H9 (cell line): ENCODE results near the gene TECPR2. TPM values are rescaled to one million over a fixed set of nuclear protein-coding genes. Genes with fewer than 3 reads are reported as not detected.

ENCODE experiments used
- DNase-seq: peaks from one replicate; pipeline ENCODE4 v3.0.0-alpha.2; 2017
- H2AFZ ChIP-seq: one replicate; pipeline ENCODE4 v1.6.1; 2013; ENCODE audit warnings: mild to moderate bottlenecking, low read length, control low read depth, moderate library complexity
- H2AK5ac ChIP-seq: 2 replicates; pipeline ENCODE4 v1.6.1; 2013; ENCODE audit warnings: low read length, control low read depth, mixed read lengths; ENCODE audit not compliant: insufficient read length
- H2BK120ac ChIP-seq: one replicate; pipeline ENCODE4 v1.6.1; 2013; ENCODE audit warnings: low read depth, mild to moderate bottlenecking, low read length, control low read depth, inconsistent platforms; ENCODE audit not compliant: poor library complexity, severe bottlenecking
- H2BK12ac ChIP-seq: 2 replicates; pipeline ENCODE4 v1.6.1; 2013; ENCODE audit warnings: low read length, control low read depth, mixed read lengths, low read depth; ENCODE audit not compliant: insufficient read length
- H2BK15ac ChIP-seq: 2 replicates; pipeline ENCODE4 v1.6.1; 2013; ENCODE audit warnings: low read depth, low read length, control low read depth
- H2BK20ac ChIP-seq: one replicate; pipeline ENCODE4 v1.6.1; 2013; ENCODE audit warnings: low read depth, mild to moderate bottlenecking, low read length, control low read depth, inconsistent platforms; ENCODE audit not compliant: poor library complexity, severe bottlenecking
- H2BK5ac ChIP-seq: 2 replicates; pipeline ENCODE4 v1.6.1; 2013; ENCODE audit warnings: low read length, control low read depth, mixed read lengths; ENCODE audit not compliant: insufficient read length
- H3K14ac ChIP-seq: 2 replicates; pipeline ENCODE4 v1.6.1; 2013; ENCODE audit warnings: low read length, control low read depth; ENCODE audit not compliant: insufficient read depth
- H3K18ac ChIP-seq: 2 replicates; pipeline ENCODE4 v1.6.1; 2013; ENCODE audit warnings: low read depth, mild to moderate bottlenecking, mixed read lengths, low read length, control low read depth; ENCODE audit not compliant: insufficient read length
- H3K23ac ChIP-seq: 2 replicates; pipeline ENCODE4 v1.6.1; 2013; ENCODE audit warnings: low read length, control low read depth, mixed read lengths, low read depth; ENCODE audit not compliant: insufficient read length
- H3K23me2 ChIP-seq: 2 replicates; pipeline ENCODE4 v1.6.1; 2013; ENCODE audit warnings: low read depth, mild to moderate bottlenecking, mixed read lengths, low read length, control low read depth; ENCODE audit not compliant: insufficient read length, poor library complexity, severe bottlenecking
- H3K27ac ChIP-seq: 2 replicates; pipeline ENCODE4 v1.5.1; 2013; ENCODE audit warnings: low read length, control low read depth, mixed read lengths, low read depth; ENCODE audit not compliant: insufficient read length
- H3K27me3 ChIP-seq: 2 replicates; pipeline ENCODE4 v1.6.1; 2013; ENCODE audit warnings: low read length, control low read depth, inconsistent platforms; ENCODE audit not compliant: insufficient read depth
- H3K4ac ChIP-seq: 2 replicates; pipeline ENCODE4 v1.6.1; 2013; ENCODE audit warnings: low read depth, mild to moderate bottlenecking, control low read depth, inconsistent platforms, low read length, moderate library complexity
- H3K4me1 ChIP-seq: 2 replicates; pipeline ENCODE4 v1.6.1; 2013; ENCODE audit warnings: low read length, control low read depth, inconsistent platforms; ENCODE audit not compliant: insufficient read depth
- H3K4me2 ChIP-seq: 2 replicates; pipeline ENCODE4 v1.6.1; 2013; ENCODE audit warnings: low read length, control low read depth, mixed read lengths; ENCODE audit not compliant: insufficient read length, insufficient read depth
- H3K56ac ChIP-seq: 2 replicates; pipeline ENCODE4 v1.6.1; 2013; ENCODE audit warnings: low read depth, mild to moderate bottlenecking, mixed read lengths, low read length, control low read depth; ENCODE audit not compliant: insufficient read length
- H3K79me1 ChIP-seq: 2 replicates; pipeline ENCODE4 v1.6.1; 2013; ENCODE audit warnings: low read depth, mild to moderate bottlenecking, moderate library complexity, low read length, control low read depth, inconsistent platforms; ENCODE audit not compliant: insufficient read depth, poor library complexity, severe bottlenecking
- H3K79me2 ChIP-seq: 2 replicates; pipeline ENCODE4 v1.6.1; 2013; ENCODE audit warnings: low read length, control low read depth, inconsistent platforms; ENCODE audit not compliant: insufficient read depth
- H3K9ac ChIP-seq: 2 replicates; pipeline ENCODE4 v1.6.1; 2013; ENCODE audit warnings: low read length, control low read depth, mixed read lengths; ENCODE audit not compliant: insufficient read length; ENCODE audit errors: extremely low read depth
- H3K9me3 ChIP-seq: one replicate; pipeline ENCODE4 v1.6.1; 2013; ENCODE audit warnings: low read depth, low read length, inconsistent platforms; ENCODE audit not compliant: control insufficient read depth
- H3T11ph ChIP-seq: one replicate; pipeline ENCODE4 v1.6.1; 2013; ENCODE audit warnings: mild to moderate bottlenecking, low read length, control low read depth, inconsistent platforms
- H4K20me1 ChIP-seq: one replicate; pipeline ENCODE4 v1.6.1; 2013; ENCODE audit not compliant: control insufficient read depth, insufficient read length, insufficient read depth
- H4K5ac ChIP-seq: 2 replicates; pipeline ENCODE4 v1.6.1; 2013; ENCODE audit warnings: low read depth, mild to moderate bottlenecking, mixed read lengths, low read length, control low read depth; ENCODE audit not compliant: insufficient read length
- H4K8ac ChIP-seq: replicated peaks from 2 replicates; pipeline ENCODE4 v1.6.1; 2013; ENCODE audit warnings: low read length, control low read depth, mixed read lengths, low read depth; ENCODE audit not compliant: insufficient read length
- H4K91ac ChIP-seq: 2 replicates; pipeline ENCODE4 v1.6.1; 2013; ENCODE audit warnings: low read depth, mild to moderate bottlenecking, moderate library complexity, mixed read lengths, low read length, control low read depth; ENCODE audit not compliant: insufficient read length
- H3K27ac Mint-ChIP-seq, 3 experiments: 2 replicates in 2 of 3; 3 replicates in 1 of 3; pipeline ENCODE4 v1.8.0; 2020 to 2021; ENCODE audit warnings: mixed read lengths in 3 of 3, mild to moderate bottlenecking in 1 of 3, moderate library complexity in 1 of 3
- H3K27me3 Mint-ChIP-seq: 2 replicates; pipeline ENCODE4 v1.8.0; 2021; ENCODE audit warnings: low read depth, mild to moderate bottlenecking, moderate library complexity, mixed read lengths
- H3K36me3 Mint-ChIP-seq, 3 experiments: 2 replicates in 2 of 3; 3 replicates in 1 of 3; pipeline ENCODE4 v1.8.0; 2020 to 2021; ENCODE audit warnings: low read depth in 3 of 3, mixed read lengths in 3 of 3; ENCODE audit not compliant: insufficient read depth in 1 of 3
- H3K4me1 Mint-ChIP-seq, 2 experiments: 2 replicates each; pipeline ENCODE4 v1.8.0; 2020; ENCODE audit warnings: mixed read lengths in 2 of 2
- H3K4me3 Mint-ChIP-seq, 2 experiments: 2 replicates in 1 of 2; 3 replicates in 1 of 2; pipeline ENCODE4 v1.8.0; 2020 to 2021; ENCODE audit warnings: mild to moderate bottlenecking in 2 of 2, mixed read lengths in 2 of 2, moderate library complexity in 1 of 2
- H3K9me3 Mint-ChIP-seq, 2 experiments: 2 replicates in 1 of 2; 3 replicates in 1 of 2; pipeline ENCODE4 v1.8.0; 2020; ENCODE audit warnings: mild to moderate bottlenecking in 2 of 2, mixed read lengths in 2 of 2, moderate library complexity in 1 of 2
- WGBS: extraction: QIAGEN DNeasy Blood & Tissue Kit; methylation state at CpG from one replicate; pipeline ENCODE4 v1.1.7; 2013; ENCODE audit warnings: missing lambda C conversion rate, low lambda C conversion rate, mixed read lengths; ENCODE audit not compliant: insufficient read length; ENCODE audit errors: extremely low coverage; 5-methylcytosine and 5-hydroxymethylcytosine counted together
- total RNA-seq: library from RNA; stranded (reverse); gene quantifications from 2 replicates; pipeline ENCODE4 v1.2.1, GENCODE V29; 2021
- TF ChIP-seq, protein P1 (sequence below): fragments of 200-600 bp; sonication (generic); conservative IDR thresholded peaks from 3 replicates; pipeline ENCODE4 v1.8.0; 2021; ENCODE audit warnings: antibody characterized with exemption, mild to moderate bottlenecking

Gene TECPR2
- total RNA-seq, 1 experiment from 2014 or later = 15.4 TPM

DNA sequence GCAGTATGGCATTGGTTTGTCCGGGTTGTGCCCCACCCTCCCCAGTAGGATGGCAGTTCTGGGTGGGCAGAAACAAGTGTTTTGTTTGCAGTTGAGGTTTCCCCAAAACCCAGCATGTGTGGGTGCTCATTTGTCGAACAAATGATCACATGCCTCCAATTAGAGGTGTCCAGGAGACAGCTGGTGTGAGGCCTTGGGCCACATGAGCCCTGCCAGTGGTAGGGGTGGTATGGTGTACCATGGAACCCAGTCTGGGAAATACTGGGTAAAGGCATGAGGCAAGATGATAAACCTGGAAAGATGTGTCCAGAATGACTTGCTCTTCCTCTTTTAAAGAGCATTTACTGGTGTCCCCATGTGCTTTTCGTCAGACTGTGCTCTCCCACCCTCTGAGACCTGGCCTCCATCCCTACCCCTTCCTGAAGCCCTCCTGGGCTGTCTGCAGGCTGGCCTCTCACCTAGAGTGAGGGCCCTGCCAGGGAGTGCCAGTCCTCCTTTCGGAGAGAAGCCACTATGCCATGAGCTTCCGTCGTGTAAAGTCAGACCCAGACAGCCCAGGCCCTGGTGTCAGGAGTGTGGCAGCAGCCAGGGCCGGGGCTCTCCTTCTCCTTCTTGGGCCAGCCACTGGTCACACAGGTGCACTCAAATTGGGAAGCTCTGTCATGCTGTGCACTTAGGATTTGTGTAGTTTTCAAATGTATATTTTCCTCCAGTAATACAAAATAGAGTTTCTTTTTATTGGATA is 129.2 kb downstream of the TECPR2 start:
- Histone ChIP-seq H2AFZ (no peak overlapping the region), H3K23me2 (no peaks in the 10 kb centered on the region), H3K79me2 (no peaks in the 10 kb centered on the region), H2BK20ac (no peak overlapping the region), H4K20me1 (no peaks in the 10 kb centered on the region), H3K9ac (no peak overlapping the region), H2BK15ac (no peak overlapping the region), H3K56ac (no peak overlapping the region), H3K4me2 (no peak overlapping the region), H2BK120ac (no peak overlapping the region), H3K18ac (no peak overlapping the region), H2AK5ac (no peak overlapping the region), H3T11ph (no peak overlapping the region), H3K14ac (no peak overlapping the region; the same call in 1 of the 2 replicates), H2BK5ac (no peak overlapping the region), H4K91ac (no peak overlapping the region), H4K5ac (no peak overlapping the region), H3K4me1 (no peaks in the 10 kb centered on the region), H2BK12ac (no peak overlapping the region), H3K23ac (no peak overlapping the region), H3K79me1 (no peaks in the 10 kb centered on the region), H3K9me3 (no peaks in the 10 kb centered on the region), H3K4ac (no peak overlapping the region), H3K27me3 (no peaks in the 10 kb centered on the region), H3K27ac (no peak overlapping the region), H4K8ac (no peak overlapping the region)
- H3K4me1 Mint-ChIP-seq = peaks cover under 1% of the 10 kb centered on the region in 2 experiments; a peak in 2 of 4 replicates
- DNase-seq = no peak
- no peaks in the 10 kb centered on the region; a peak in 1 of 5 replicates for H3K9me3 Mint-ChIP-seq
- no peaks in the 10 kb centered on the region for H3K36me3 Mint-ChIP-seq
- TF ChIP-seq, protein P1, sequence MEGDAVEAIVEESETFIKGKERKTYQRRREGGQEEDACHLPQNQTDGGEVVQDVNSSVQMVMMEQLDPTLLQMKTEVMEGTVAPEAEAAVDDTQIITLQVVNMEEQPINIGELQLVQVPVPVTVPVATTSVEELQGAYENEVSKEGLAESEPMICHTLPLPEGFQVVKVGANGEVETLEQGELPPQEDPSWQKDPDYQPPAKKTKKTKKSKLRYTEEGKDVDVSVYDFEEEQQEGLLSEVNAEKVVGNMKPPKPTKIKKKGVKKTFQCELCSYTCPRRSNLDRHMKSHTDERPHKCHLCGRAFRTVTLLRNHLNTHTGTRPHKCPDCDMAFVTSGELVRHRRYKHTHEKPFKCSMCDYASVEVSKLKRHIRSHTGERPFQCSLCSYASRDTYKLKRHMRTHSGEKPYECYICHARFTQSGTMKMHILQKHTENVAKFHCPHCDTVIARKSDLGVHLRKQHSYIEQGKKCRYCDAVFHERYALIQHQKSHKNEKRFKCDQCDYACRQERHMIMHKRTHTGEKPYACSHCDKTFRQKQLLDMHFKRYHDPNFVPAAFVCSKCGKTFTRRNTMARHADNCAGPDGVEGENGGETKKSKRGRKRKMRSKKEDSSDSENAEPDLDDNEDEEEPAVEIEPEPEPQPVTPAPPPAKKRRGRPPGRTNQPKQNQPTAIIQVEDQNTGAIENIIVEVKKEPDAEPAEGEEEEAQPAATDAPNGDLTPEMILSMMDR = no peak
- H3K27me3 Mint-ChIP-seq = no peaks in the 10 kb centered on the region; the same call in 1 of the 2 replicates
- peak overlapping the region in 2 of 3 experiments; percentile 75 to 76; a peak in 2 of 7 replicates for H3K27ac Mint-ChIP-seq
- no peak overlapping the region for H3K4me3 Mint-ChIP-seq
- no CpG with 5 or more reads among the region's 7 CpGs for WGBS
